GM19455 (cell line): Measurements from ENCODE around the gene KCP.
"Not testable (repeated sequence)": the region's sequence is repeated elsewhere in the genome, so short reads cannot be mapped to it uniquely, and the experiment has no call there.

Source experiments
- ATAC-seq: cut with Tn5 transposase; IDR thresholded peaks from one replicate; pipeline ENCODE4 v1.9.1; 2021; ENCODE audit not compliant: unreplicated experiment

KCP gene

GRCh38 chr7:128922496-128923410, 12.2 kb upstream of the KCP start:
- ATAC-seq = no peak

DNA sequence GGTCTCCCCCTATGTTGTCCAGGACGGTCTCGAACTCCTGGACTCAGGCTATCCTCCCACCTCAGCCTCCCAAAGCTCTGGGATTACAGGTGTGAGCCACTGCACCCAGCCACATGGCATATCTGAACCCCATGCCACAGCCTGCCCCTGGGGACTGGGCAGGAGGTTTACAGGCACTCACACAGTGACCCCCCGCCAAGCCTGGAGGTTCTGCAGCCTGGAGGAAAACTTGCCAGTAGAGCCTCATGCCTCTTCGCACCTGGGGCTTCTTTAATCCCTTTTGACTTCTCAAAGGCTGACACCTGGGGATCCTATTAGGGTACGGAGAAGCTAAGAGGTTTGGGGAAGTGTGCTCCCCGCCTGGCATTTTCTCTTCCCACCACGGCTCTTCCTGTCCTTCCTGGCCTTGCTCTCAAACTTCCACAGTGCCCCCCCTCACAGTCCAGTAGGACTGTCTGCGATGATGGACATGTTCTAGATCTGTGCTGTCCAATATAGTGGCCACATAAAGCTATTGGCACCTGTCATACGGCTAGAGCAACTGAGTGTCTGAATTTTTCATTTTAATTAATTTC, 11.4 kb upstream of the KCP start:
- ATAC-seq = no peak

DNA sequence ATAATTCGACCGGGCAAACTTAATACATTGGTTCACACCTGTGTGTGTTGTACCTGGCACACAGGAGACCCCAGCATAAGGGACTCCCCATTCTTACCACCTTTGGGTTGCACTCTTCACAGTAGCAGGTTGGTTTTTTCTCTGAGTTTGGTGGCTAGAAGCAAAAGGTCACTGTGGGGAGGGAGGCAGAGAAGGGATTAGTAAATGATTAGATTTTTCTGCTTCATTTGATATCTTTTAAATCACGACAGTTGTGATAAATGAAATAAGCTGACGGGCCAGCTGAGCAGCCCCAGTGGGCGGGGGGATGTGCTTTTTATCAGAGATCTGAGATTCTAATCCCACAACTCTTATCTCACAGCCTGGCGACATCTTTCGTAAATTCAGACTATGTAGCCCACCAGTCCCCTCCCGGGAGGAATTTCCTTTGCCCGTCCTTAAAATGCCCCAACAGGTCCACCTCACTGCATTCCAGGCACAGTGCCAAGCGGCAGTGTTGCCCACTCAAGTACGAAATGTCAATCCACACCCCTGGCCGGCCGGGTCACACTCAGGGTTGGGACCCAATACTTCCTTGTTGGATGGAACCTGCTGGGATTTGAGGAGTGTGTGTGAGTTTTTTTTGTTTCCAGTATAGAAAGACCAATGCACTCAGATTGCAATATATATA, 10.5 kb upstream of the KCP start:
- ATAC-seq = no peak

- ATAC-seq = no peak
Measured at GRCh38 chr7:128919881-128920799, 9.6 kb upstream of the KCP start.

DNA sequence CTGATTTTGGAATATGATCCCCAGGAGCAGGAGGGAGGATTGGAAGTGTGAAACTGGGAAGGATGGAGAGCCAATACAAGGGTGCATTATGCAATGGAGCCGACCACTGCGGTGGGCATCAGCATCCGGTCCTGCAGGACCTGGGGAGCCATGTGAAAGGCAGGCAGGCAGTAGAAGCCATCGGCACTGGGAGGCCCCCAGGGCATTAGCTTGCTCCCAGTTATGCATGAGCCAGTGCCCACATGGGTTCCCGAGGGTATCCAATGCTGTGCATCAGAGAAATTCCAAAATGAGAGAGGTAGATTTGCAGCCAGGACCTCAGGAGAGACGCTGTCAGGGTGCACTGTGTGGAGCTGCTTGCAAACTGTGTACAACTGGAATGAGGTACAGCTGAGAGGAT, 8.7 kb upstream of the KCP start:
- no peak for ATAC-seq

DNA sequence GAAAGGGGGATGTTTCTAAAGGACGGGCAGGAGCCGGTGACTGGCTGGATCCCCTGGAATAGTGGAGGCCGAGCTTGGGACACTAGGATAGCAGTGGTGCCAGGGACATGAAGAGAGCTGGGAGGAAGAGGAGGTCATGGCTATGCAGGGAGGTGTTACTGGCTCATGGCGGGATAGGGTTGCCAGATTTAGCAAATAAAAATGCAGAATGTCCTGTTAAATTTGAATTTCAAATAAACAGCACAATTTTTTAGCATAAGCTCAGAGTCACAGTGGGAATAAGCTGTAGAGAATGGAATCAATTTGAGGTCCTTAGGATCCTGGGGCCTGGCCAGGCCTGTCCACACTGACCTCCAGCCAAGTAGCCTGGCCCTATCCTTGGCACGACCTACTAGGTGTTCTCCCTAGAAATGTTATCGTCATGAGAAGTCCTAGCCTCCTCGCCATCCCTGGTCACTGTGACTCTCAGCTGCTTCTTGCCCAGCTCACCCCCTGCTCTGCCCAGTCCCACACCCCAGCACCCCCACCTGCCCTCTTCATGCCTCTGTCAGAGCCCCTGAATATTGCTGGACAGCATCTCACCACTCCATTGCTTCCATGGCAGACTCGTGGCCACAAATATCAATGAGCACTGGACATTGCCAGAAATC, 7.6 kb upstream of the KCP start:
- ATAC-seq = no peak

- ATAC-seq = no peak
Measured at GRCh38 chr7:128917122-128917521, 6.6 kb upstream of the KCP start.

DNA sequence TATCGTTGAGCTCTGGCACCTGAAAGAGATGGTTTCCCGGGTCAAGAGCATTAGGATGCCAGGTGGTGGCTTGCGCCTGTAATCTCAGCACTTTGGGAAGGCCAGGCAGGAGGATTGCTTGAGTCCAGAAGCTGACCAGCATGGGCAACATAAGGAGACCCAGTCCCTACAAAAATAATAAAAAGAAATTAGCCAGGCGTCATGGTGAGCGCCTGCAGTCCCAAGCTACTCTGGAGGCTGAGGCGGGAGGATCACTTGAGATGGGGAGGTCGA, 6.1 kb upstream of the KCP start:
- no peak for ATAC-seq

DNA sequence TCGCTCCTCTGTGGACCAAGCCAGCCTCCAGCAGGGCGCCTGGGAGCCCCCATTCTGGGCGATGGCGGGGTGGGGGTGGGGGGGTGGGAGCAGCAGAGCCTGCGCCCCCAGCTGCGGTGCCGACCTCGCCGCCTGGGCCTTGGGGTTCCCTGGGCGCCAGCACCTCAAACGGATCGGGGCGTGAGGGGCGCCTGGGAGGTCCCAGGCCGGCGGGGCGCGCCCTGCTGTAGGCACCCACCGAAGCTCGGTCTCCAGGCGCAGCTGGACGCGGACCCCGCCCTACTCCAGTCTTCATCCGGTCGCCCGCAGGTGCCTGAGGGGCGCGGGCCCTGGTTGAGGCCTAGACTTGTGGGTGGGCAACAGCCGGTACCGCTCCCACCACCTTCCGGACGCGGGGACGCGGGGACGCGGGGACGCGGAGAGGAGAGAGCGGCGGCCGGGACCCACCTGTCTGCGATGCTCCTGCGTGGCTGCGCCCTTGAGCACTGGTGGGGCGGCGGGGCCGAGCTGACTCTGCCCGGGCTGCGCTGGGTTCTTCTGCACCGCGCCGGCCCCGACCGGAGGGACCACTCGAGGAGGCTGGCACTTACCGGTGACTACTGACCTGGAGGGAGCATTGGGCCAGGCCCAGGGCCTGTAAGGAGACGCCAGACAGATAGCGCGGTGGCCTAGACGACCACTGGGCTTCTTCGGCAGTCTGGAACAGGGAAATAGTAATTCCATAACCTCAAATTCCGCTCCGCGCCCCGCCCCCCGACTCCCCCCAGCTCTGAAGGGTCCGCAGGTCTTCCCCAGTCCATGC, 5.5 kb upstream of the KCP start:
- no peak for ATAC-seq

DNA sequence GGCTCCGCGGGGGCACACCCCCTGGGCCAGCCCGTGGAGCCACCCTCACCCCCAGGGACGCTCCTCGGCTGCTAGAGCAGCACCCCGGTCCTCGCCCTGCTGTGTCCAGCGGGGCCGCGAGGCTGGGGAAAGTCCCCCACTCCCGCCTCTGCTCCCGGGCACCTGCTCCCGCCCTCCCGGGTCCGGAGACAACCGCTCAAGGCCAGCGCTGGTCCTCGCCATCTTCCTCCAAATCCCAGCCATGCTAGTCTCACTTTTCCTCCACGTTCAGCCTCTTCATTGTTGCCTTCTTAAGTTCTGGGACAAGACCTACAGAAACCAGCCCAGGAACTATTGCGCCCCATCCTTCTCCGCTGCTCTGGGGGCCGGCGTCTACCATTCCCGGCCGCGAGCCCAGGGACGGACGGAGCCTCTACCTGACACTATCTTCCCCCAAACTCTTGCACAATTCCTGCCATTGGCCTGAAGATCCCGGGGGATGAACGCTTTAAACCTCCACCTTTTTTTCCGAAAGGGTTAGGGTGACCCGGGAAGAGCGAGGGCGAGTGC, 4.8 kb upstream of the KCP start:
- ATAC-seq = no peak

- ATAC-seq = no peak
Measured at GRCh38 chr7:128914566-128915151, 4.2 kb upstream of the KCP start.

- ATAC-seq = no peak
Measured at GRCh38 chr7:128913870-128914565, 3.5 kb upstream of the KCP start.

DNA sequence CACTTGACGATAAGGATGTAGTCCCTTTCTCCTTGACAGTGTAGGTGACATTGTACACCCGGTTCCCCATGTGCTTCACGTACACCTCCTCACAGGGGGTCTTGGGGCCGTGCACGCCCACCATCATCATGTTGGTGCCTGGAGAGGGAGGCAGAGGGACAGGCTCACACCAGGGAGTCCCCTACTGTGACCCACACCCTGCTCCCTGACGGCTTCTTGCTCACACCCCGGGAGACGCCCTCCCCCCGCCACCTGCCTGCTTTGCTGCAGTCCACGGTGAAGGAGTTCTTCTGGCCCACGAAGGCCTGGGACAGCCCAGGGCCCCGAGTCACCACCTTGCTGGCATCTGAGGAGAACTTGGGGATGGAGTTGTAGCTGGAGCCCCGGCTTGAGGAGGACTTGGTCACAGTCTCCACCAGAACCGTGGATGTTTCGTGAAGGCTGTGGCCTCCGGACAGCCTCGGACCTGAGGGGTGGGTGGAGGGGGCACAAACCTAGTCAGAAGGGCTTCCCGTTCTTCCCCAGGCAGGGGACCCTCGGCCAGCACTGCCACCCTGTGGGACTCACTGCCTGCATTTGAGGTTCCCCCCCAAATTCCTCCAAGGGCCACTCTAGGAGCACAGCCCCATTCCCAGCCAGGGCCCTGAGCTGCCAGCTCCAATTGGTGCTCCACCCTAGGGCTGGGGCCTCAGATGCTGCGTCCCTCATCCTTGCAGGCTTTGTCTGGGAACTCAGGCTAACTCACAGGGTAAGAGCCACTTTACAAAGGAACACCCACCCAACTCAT, 2.4 kb upstream of the KCP start:
- ATAC-seq = not testable (repeated sequence)

DNA sequence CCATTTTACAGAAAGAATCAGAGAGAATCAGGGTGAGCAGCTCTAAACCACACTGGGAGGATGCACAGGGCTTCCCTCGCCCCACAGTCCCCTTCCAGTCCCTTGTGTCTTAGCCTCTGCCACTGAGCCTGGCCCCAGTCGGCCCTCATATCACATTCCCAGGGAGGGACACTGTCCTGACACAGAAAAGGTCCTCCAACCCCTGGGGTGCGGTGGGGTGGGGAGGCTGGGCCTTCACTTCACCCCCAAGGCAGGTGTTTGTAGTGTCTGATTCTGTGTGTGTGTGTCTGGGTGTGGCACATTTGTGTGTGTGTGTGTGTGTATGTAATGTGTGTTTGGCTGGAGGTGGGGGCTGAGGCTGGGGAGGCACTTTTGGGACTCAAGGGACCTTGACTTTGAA, 1.8 kb upstream of the KCP start:
- ATAC-seq = no peak

- no peak for ATAC-seq
Measured at GRCh38 chr7:128911423-128912031, 1.0 kb upstream of the KCP start.

DNA sequence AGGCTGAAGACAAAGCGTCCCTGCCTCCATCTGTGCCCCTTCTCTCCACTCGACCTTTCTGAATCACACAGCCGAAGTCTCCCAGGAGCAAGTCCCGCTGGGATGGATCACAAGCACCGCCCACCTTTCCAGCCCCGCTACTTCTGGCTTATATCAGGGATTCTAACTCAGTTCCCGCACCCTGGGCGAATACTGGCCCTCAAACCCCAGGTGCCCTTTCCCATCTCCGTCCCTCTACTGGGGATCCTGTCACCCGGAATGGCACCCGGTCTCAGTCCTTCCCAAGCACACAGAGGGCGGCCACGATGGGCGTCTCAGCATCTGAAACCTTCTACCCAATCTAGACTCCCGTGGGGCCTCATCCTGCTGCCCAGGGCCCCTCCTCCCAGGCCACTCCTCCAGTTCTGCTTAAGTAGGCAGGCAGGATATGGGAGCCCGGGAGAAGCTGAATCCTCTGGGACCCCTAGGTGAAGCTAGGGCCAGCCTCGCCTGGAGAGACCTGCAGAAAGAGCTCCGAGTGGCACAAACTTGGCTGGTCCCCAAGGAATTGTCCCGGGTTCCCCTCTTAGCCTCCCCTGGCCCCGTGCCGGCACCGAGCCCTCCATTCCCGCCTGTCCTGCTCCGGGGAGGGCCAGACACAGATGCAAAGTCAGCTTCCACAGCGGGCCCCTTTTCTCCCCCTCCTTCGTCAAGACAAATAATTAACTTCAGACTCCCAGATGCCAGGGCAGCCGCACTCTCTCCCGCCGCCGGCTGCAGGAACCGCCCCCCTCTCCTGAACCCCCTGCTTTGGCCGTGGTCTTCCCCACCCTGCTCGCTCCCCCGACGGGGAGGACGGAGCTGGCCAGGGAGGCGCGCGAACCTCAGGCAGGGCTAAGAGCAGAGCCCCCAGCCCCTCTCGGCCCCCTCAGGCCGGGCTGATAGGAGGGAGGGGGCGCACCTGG, 612 bp downstream of the KCP start:
- ATAC-seq = no peak
